PFSK-1 (cell line): ENCODE measurements around the gene ABR.

Experiments used
- POLR2AphosphoS5 ChIP-seq: IDR thresholded peaks from 2 replicates; pipeline ENCODE4 v1.6.1; 2012; ENCODE audit warnings: low read depth, mild to moderate bottlenecking, control low read depth, low read length, moderate library complexity
- REST ChIP-seq, 2 experiments: IDR thresholded peaks; 2 replicates each; pipeline versions ENCODE4 v1.6.1 to v1.8.0; 2011 to 2012; ENCODE audit warnings: low read depth in 2 of 2, low read length in 2 of 2, control low read depth in 1 of 2, inconsistent platforms in 1 of 2, mild to moderate bottlenecking in 1 of 2, moderate library complexity in 1 of 2; ENCODE audit not compliant: insufficient read depth in 1 of 2
- SIN3A ChIP-seq: IDR thresholded peaks from 2 replicates; pipeline ENCODE4 v1.6.1; 2012; ENCODE audit warnings: mild to moderate bottlenecking, low read length, moderate library complexity, borderline replicate concordance; ENCODE audit not compliant: insufficient read depth
- TAF1 ChIP-seq: IDR thresholded peaks from 2 replicates; pipeline ENCODE4 v1.6.1; 2012; ENCODE audit warnings: low read length, control low read depth, borderline replicate concordance; ENCODE audit not compliant: insufficient read depth

GRCh38 chr17:1007310-1008007 is 172.3 kb downstream of the ABR start:
- no peak for TF ChIP-seq REST (IDR thresholded peaks at IDR 0.05; ENCODE audit: insufficient read depth in 1 of 2, low read depth in 2 of 2, low read length in 2 of 2)
- TF ChIP-seq POLR2AphosphoS5 = no peak
- no peak for TF ChIP-seq TAF1
- no peak for TF ChIP-seq SIN3A
